Activated CD4-positive, alpha-beta T cell treated with anti-CD3 and anti-CD28 coated beads, Interleukin-2, amount 50 U/mL, for 4 hours (primary cell): ENCODE measurements around the gene CNIH3.
"Not testable (repeated sequence)": the region's sequence is repeated elsewhere in the genome, so short reads cannot be mapped to it uniquely, and the experiment has no call there.

ENCODE experiments used
- DNase-seq, 2 experiments: peaks; one replicate each; pipeline ENCODE4 v3.0.0-alpha.2; 2020

Gene CNIH3

GRCh38 chr1:224644553-224645154, 28.5 kb downstream of the CNIH3 start:
- DNase-seq: peak; percentile 32 to 33

- no peak for DNase-seq
Observed at GRCh38 chr1:224647449-224647848, 31.3 kb downstream of the CNIH3 start.

- DNase-seq: no peak
Observed at GRCh38 chr1:224650290-224650689, 34.2 kb downstream of the CNIH3 start.

GRCh38 chr1:224651188-224651587, 35.1 kb downstream of the CNIH3 start:
- no peak for DNase-seq

GRCh38 chr1:224656392-224656791, 40.3 kb downstream of the CNIH3 start:
- DNase-seq: no peak

GRCh38 chr1:224660074-224660473, 44.0 kb downstream of the CNIH3 start:
- no peak for DNase-seq

GRCh38 chr1:224662870-224663269, 46.8 kb downstream of the CNIH3 start:
- DNase-seq: no peak

GRCh38 chr1:224665016-224665415, 48.9 kb downstream of the CNIH3 start:
- DNase-seq: no peak

GRCh38 chr1:224666078-224666477, 50.0 kb downstream of the CNIH3 start:
- DNase-seq: no peak

- no peak for DNase-seq
Observed at GRCh38 chr1:224666913-224667312, 50.8 kb downstream of the CNIH3 start.

GRCh38 chr1:224668984-224669383, 52.9 kb downstream of the CNIH3 start:
- no peak for DNase-seq

GRCh38 chr1:224669403-224669802, 53.3 kb downstream of the CNIH3 start:
- no peak for DNase-seq

GRCh38 chr1:224670506-224670905, 54.4 kb downstream of the CNIH3 start:
- DNase-seq: no peak

- DNase-seq: no peak
Observed at GRCh38 chr1:224671076-224671475, 55.0 kb downstream of the CNIH3 start.

GRCh38 chr1:224673141-224673540, 57.0 kb downstream of the CNIH3 start:
- DNase-seq: no peak

GRCh38 chr1:224675590-224675989, 59.5 kb downstream of the CNIH3 start:
- no peak for DNase-seq

- no peak for DNase-seq
Observed at GRCh38 chr1:224676551-224676950, 60.4 kb downstream of the CNIH3 start.

GRCh38 chr1:224678168-224678567, 62.1 kb downstream of the CNIH3 start:
- no peak for DNase-seq

- DNase-seq: no peak
Observed at GRCh38 chr1:224679606-224680005, 63.5 kb downstream of the CNIH3 start.

- DNase-seq: no peak
Observed at GRCh38 chr1:224681816-224682215, 65.7 kb downstream of the CNIH3 start.

GRCh38 chr1:224683936-224684335, 67.8 kb downstream of the CNIH3 start:
- DNase-seq: no peak

- no peak for DNase-seq
Observed at GRCh38 chr1:224684979-224685425, 68.9 kb downstream of the CNIH3 start.

GRCh38 chr1:224686140-224686539, 70.0 kb downstream of the CNIH3 start:
- DNase-seq: not testable (repeated sequence)

GRCh38 chr1:224687465-224687864, 71.3 kb downstream of the CNIH3 start:
- DNase-seq: no peak

GRCh38 chr1:224689374-224689773, 73.3 kb downstream of the CNIH3 start:
- no peak for DNase-seq
